ENCODE measurements around the gene CCDC54. TPM values are rescaled to one million over a fixed set of nuclear protein-coding genes. Genes with fewer than 3 reads are reported as not detected.

The CCDC54 gene
- total RNA-seq, 1 donor from 2014 or later: not detected

GRCh38 chr3:107346564-107346963 lies 30.7 kb upstream of the CCDC54 start:
- Mint-ChIP-seq H3K36me3 (no peaks in the 10 kb centered on the region), H3K27ac (no peak overlapping the region), H3K27me3 (ENCODE audit: low read depth) (no peaks in the 10 kb centered on the region), H3K9me3 (peaks cover 4% of the 10 kb centered on the region), H3K4me3 (no peak overlapping the region), H3K4me1 (peaks cover 9% of the 10 kb centered on the region)
- TF ChIP-seq, protein P1, sequence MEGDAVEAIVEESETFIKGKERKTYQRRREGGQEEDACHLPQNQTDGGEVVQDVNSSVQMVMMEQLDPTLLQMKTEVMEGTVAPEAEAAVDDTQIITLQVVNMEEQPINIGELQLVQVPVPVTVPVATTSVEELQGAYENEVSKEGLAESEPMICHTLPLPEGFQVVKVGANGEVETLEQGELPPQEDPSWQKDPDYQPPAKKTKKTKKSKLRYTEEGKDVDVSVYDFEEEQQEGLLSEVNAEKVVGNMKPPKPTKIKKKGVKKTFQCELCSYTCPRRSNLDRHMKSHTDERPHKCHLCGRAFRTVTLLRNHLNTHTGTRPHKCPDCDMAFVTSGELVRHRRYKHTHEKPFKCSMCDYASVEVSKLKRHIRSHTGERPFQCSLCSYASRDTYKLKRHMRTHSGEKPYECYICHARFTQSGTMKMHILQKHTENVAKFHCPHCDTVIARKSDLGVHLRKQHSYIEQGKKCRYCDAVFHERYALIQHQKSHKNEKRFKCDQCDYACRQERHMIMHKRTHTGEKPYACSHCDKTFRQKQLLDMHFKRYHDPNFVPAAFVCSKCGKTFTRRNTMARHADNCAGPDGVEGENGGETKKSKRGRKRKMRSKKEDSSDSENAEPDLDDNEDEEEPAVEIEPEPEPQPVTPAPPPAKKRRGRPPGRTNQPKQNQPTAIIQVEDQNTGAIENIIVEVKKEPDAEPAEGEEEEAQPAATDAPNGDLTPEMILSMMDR (IDR thresholded peaks at IDR 0.05; ENCODE audit: unreplicated experiment): no peak
- no peak for DNase-seq (ENCODE audit: low spot score in 2 of 2, unreplicated experiment in 2 of 2)

GRCh38 chr3:107347751-107348150 lies 29.5 kb upstream of the CCDC54 start:
- TF ChIP-seq, protein P1 (IDR thresholded peaks at IDR 0.05; ENCODE audit: unreplicated experiment): no peak
- DNase-seq (ENCODE audit: low spot score in 2 of 2, unreplicated experiment in 2 of 2): no peak
- no peak overlapping the region for H3K27ac Mint-ChIP-seq
- no peaks in the 10 kb centered on the region for H3K36me3 Mint-ChIP-seq
- peaks cover under 1% of the 10 kb centered on the region for H3K9me3 Mint-ChIP-seq
- H3K4me1 Mint-ChIP-seq: peaks cover 9% of the 10 kb centered on the region
- no peak overlapping the region for H3K4me3 Mint-ChIP-seq
- no peaks in the 10 kb centered on the region for H3K27me3 Mint-ChIP-seq (ENCODE audit: low read depth)

DNA sequence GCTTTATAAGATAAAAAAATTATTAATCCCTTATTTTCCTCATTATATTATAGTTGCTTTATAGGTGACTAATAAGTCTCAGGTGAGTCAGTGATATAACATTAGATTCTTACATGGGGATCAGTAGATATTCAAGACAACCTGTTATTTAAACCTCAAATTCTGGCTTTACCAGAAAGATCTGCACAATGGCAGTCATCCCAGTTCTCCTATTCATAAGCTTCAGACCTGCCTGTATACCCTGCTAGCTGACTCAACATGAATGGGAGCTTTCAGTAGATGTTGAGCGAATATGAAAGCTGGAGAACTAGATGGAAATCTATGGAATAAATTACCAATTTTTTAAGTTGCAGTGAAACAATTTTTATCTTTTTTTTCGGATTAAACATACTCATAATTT lies 20.5 kb upstream of the CCDC54 start:
- Mint-ChIP-seq H3K9me3 (peaks cover 8% of the 10 kb centered on the region), H3K4me3 (no peak overlapping the region), H3K27ac (no peak overlapping the region), H3K36me3 (no peaks in the 10 kb centered on the region), H3K27me3 (ENCODE audit: low read depth) (no peaks in the 10 kb centered on the region), H3K4me1 (no peaks in the 10 kb centered on the region)
- TF ChIP-seq, protein P1 (IDR thresholded peaks at IDR 0.05; ENCODE audit: unreplicated experiment): no peak
- no peak for DNase-seq (ENCODE audit: low spot score in 2 of 2, unreplicated experiment in 2 of 2)

DNA sequence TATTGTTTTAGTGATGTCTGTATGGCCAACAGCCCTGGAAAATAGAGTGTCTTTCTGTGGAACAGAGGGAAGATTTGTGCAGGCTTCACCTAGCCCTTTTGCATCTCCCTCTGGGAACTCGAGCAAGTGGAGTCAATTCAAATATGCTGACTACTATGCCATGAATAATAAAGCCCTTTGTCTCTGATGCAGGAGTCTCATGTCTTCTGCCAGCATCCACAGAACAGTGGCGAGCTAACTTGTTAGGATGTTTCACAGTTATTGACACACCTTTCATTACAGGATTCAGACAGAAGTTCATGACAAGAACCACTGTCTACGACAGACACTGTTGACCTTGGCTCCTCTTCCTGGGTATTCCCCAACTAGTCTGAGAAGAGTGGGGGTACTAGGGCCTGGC lies 15.6 kb upstream of the CCDC54 start:
- DNase-seq (ENCODE audit: low spot score in 2 of 2, unreplicated experiment in 2 of 2): no peak
- Mint-ChIP-seq H3K36me3 (peaks cover 2% of the 10 kb centered on the region), H3K27me3 (ENCODE audit: low read depth) (no peaks in the 10 kb centered on the region), H3K4me3 (no peak overlapping the region), H3K4me1 (no peaks in the 10 kb centered on the region), H3K27ac (no peak overlapping the region), H3K9me3 (peaks cover 13% of the 10 kb centered on the region)
- TF ChIP-seq, protein P1 (IDR thresholded peaks at IDR 0.05; ENCODE audit: unreplicated experiment): no peak

GRCh38 chr3:107365051-107365450 lies 12.2 kb upstream of the CCDC54 start:
- peaks cover 2% of the 10 kb centered on the region for H3K36me3 Mint-ChIP-seq

More at GRCh38 chr3:107365051-107365450, 12.2 kb upstream of the CCDC54 start:
- H3K27me3 Mint-ChIP-seq (ENCODE audit: low read depth): no peaks in the 10 kb centered on the region
- no peak overlapping the region for H3K4me3 Mint-ChIP-seq
- no peak for DNase-seq (ENCODE audit: low spot score in 2 of 2, unreplicated experiment in 2 of 2)
- peaks cover 13% of the 10 kb centered on the region for H3K4me1 Mint-ChIP-seq
- H3K9me3 Mint-ChIP-seq: peaks cover 19% of the 10 kb centered on the region
- TF ChIP-seq, protein P1 (IDR thresholded peaks at IDR 0.05; ENCODE audit: unreplicated experiment): no peak
- no peak overlapping the region for H3K27ac Mint-ChIP-seq
